ENCODE results near the gene NAT8.

NAT8 gene

GRCh38 chr2:73601780-73602179 lies 40.4 kb downstream of the NAT8 start:
- H3K27ac ChIP-seq = no peak overlapping the region
- H3K36me3 ChIP-seq (ENCODE audit: insufficient read depth) = no peaks in the 10 kb centered on the region
- no peak for TF ChIP-seq CTCF (conservative IDR thresholded peaks at IDR 0.05; ENCODE audit: low read depth, low read length)
- no peak overlapping the region for H2AFZ ChIP-seq (ENCODE audit: low read depth)
- H3K4me3 ChIP-seq (IDR thresholded peaks at IDR 0.05; ENCODE audit: insufficient read depth, low read depth, low read length) = no peak overlapping the region
- no peaks in the 10 kb centered on the region for H3K4me1 ChIP-seq (ENCODE audit: low read depth, poor library complexity, severe bottlenecking)
- H3K79me2 ChIP-seq (ENCODE audit: insufficient read depth, low read depth) = no peaks in the 10 kb centered on the region
- no peaks in the 10 kb centered on the region for H4K20me1 ChIP-seq (ENCODE audit: insufficient read depth)
- no peaks in the 10 kb centered on the region for H3K27me3 ChIP-seq (ENCODE audit: insufficient read depth, low read depth)
- H3K4me2 ChIP-seq = no peak overlapping the region
- no peak overlapping the region for H3K9ac ChIP-seq

DNA sequence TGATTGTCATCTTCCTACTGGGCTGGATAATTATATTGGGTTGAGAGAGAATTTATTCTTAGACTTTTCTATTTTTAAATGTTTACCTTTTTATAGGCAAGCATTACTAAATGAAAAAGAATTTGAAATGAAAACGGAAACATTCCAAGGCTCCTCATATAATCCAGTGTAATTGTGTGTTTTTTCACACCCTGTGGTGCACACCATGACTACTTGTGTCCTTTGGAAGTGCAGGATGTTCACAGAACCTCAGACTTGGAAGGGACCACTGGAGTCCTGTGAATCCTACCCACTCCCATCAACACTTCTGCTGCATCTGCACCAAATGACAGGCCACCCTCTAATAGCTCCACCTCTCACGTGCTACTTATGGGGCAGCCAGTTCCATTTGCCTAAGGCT lies 48.0 kb downstream of the NAT8 start:
- no peak overlapping the region for H3K27ac ChIP-seq
- TF ChIP-seq CTCF (conservative IDR thresholded peaks at IDR 0.05; ENCODE audit: low read depth, low read length) = no peak
- no peak overlapping the region for H2AFZ ChIP-seq (ENCODE audit: low read depth)
- no peak overlapping the region for H3K4me2 ChIP-seq
- no peak overlapping the region for H3K4me3 ChIP-seq (IDR thresholded peaks at IDR 0.05; ENCODE audit: insufficient read depth, low read depth, low read length)
- H3K9ac ChIP-seq = no peak overlapping the region
- H3K4me1 ChIP-seq (ENCODE audit: low read depth, poor library complexity, severe bottlenecking) = no peaks in the 10 kb centered on the region
- H4K20me1 ChIP-seq (ENCODE audit: insufficient read depth) = no peaks in the 10 kb centered on the region
- no peaks in the 10 kb centered on the region for H3K36me3 ChIP-seq (ENCODE audit: insufficient read depth)
- no peaks in the 10 kb centered on the region for H3K27me3 ChIP-seq (ENCODE audit: insufficient read depth, low read depth)
- H3K79me2 ChIP-seq (ENCODE audit: insufficient read depth, low read depth) = no peaks in the 10 kb centered on the region

DNA sequence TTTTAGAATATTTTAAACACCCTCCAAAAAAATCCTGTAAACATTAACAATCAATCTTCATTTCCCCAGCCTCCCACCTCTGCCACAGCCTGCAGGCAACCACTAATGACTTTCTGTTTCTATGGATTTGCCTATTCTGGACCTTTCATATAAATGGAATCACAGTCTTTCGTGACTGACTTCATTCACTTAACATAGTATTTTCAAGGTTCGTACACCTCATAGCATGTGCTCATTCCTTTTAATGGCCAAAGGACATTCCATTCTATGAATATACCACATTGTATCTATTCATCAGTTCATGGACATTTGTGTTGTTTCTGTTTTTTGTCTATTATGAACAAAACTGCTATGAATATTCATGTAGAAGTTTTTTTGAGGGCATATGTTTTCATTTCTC lies 48.5 kb downstream of the NAT8 start:
- Histone ChIP-seq H3K27me3 (ENCODE audit: insufficient read depth, low read depth) (no peaks in the 10 kb centered on the region), H4K20me1 (ENCODE audit: insufficient read depth) (no peaks in the 10 kb centered on the region), H3K4me3 (IDR thresholded peaks at IDR 0.05; ENCODE audit: insufficient read depth, low read depth, low read length) (no peak overlapping the region), H3K27ac (no peak overlapping the region), H3K36me3 (ENCODE audit: insufficient read depth) (no peaks in the 10 kb centered on the region), H2AFZ (ENCODE audit: low read depth) (no peak overlapping the region), H3K4me2 (no peak overlapping the region), H3K4me1 (ENCODE audit: low read depth, poor library complexity, severe bottlenecking) (peaks cover 1% of the 10 kb centered on the region), H3K79me2 (ENCODE audit: insufficient read depth, low read depth) (no peaks in the 10 kb centered on the region), H3K9ac (no peak overlapping the region)
- no peak for TF ChIP-seq CTCF (conservative IDR thresholded peaks at IDR 0.05; ENCODE audit: low read depth, low read length)
